ENCODE results near the gene L1CAM.
A peak's percentile ranks its signal among the peaks of the same experiment; 100 is the strongest.

L1CAM gene

GRCh38 chrX:153885968-153886903 lies at the start of gene L1CAM:
TSS of gene L1CAM (minus strand) at chrX:153886173. CDS start at chrX:153875836, 10,337 bp downstream.
- peak; percentile 28 for DNase-seq

GRCh38 chrX:153935326-153935851 lies 49.4 kb upstream of the L1CAM start:
- no peak for DNase-seq

- DNase-seq: peak; percentile 74
Observed at GRCh38 chrX:153934762-153935325, 48.9 kb upstream of the L1CAM start, which contains the start of gene NAA10. TSS of gene NAA10 (minus strand) at chrX:153935037. CDS start at chrX:153934904, 133 bp downstream.

- no peak for DNase-seq
Observed at GRCh38 chrX:153934148-153934761, 48.3 kb upstream of the L1CAM start.

GRCh38 chrX:153933748-153934147 lies 47.8 kb upstream of the L1CAM start:
- no peak for DNase-seq

- no peak for DNase-seq
Observed at GRCh38 chrX:153932220-153932915, 46.4 kb upstream of the L1CAM start.

- no peak for DNase-seq
Observed at GRCh38 chrX:153931748-153932147, 45.8 kb upstream of the L1CAM start.

GRCh38 chrX:153931151-153931550 lies 45.2 kb upstream of the L1CAM start:
- no peak for DNase-seq

GRCh38 chrX:153930011-153930910 lies 44.3 kb upstream of the L1CAM start:
- no peak for DNase-seq

- no peak for DNase-seq
Observed at GRCh38 chrX:153929576-153929975, 43.6 kb upstream of the L1CAM start.

- DNase-seq: no peak
Observed at GRCh38 chrX:153928846-153929245, 42.9 kb upstream of the L1CAM start.

GRCh38 chrX:153927922-153928760 lies 42.2 kb upstream of the L1CAM start:
- peak; percentile 96 for DNase-seq

GRCh38 chrX:153927672-153927921 lies 41.6 kb upstream of the L1CAM start:
- DNase-seq: no peak

GRCh38 chrX:153926858-153927671 lies 41.1 kb upstream of the L1CAM start:
- DNase-seq: peak; percentile 82

- DNase-seq: no peak
Observed at GRCh38 chrX:153926552-153926857, 40.5 kb upstream of the L1CAM start.

GRCh38 chrX:153925739-153926551 lies 40.0 kb upstream of the L1CAM start, which contains the start of gene ARHGAP4:
TSS of gene ARHGAP4 (minus strand) at chrX:153926264. CDS start at chrX:153926202, 62 bp downstream.
- peak; percentile 49 for DNase-seq

GRCh38 chrX:153925387-153925738 lies 39.4 kb upstream of the L1CAM start:
- DNase-seq: no peak

GRCh38 chrX:153924149-153924861 lies 38.3 kb upstream of the L1CAM start:
- DNase-seq: peak; percentile 56
